ENCODE measurements around the gene CNKSR3.
"Not testable (repeated sequence)": the region's sequence is repeated elsewhere in the genome, so short reads cannot be mapped to it uniquely, and the experiment has no call there.

The CNKSR3 gene

GRCh38 chr6:154534531-154534930 lies 24.0 kb upstream of the CNKSR3 start:
- in situ Hi-C loops (cut with HindIII; ENCODE audit: low pct_ligation_motif_present, low pct_unique_long_range_greater_than_20kb, low sequenced_read_pairs), result no loop called here
- DNase-seq, result no peak

GRCh38 chr6:154532426-154532825 lies 21.9 kb upstream of the CNKSR3 start:
- in situ Hi-C loops (cut with HindIII; ENCODE audit: low pct_ligation_motif_present, low pct_unique_long_range_greater_than_20kb, low sequenced_read_pairs), result no loop called here
- no peak for DNase-seq

DNA sequence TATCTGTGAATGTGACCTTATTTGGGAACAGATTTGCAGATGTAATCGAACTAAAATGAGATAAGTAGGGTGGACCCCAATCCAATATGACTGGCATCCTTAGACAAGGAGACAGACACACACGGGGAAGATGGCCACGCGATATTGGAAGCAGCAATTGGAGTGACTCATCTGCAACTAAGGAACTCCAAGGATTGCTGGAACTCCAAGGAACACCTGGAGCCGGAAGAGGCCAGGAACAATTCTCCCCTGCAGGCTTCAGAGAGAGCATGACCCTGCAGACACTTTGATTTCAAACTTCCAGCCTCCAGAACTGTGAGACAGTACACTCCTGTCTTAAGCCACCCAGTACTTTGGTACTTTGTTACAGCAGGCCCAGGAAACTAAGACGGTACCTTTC lies 19.5 kb upstream of the CNKSR3 start:
- in situ Hi-C loops (cut with HindIII; ENCODE audit: low pct_ligation_motif_present, low pct_unique_long_range_greater_than_20kb, low sequenced_read_pairs), result no loop called here
- no peak for DNase-seq

GRCh38 chr6:154528310-154528915 lies 17.9 kb upstream of the CNKSR3 start:
- in situ Hi-C loops (cut with HindIII; ENCODE audit: low pct_ligation_motif_present, low pct_unique_long_range_greater_than_20kb, low sequenced_read_pairs), result no loop called here

GRCh38 chr6:154526996-154527395 lies 16.5 kb upstream of the CNKSR3 start:
- no peak for DNase-seq
- in situ Hi-C loops (cut with HindIII; ENCODE audit: low pct_ligation_motif_present, low pct_unique_long_range_greater_than_20kb, low sequenced_read_pairs), result no loop called here

More at GRCh38 chr6:154528310-154528915, 17.9 kb upstream of the CNKSR3 start:
- DNase-seq, result no peak

- in situ Hi-C loops (cut with HindIII; ENCODE audit: low pct_ligation_motif_present, low pct_unique_long_range_greater_than_20kb, low sequenced_read_pairs), result no loop called here
- no peak for DNase-seq
Observed at GRCh38 chr6:154522576-154522975, 12.1 kb upstream of the CNKSR3 start.

DNA sequence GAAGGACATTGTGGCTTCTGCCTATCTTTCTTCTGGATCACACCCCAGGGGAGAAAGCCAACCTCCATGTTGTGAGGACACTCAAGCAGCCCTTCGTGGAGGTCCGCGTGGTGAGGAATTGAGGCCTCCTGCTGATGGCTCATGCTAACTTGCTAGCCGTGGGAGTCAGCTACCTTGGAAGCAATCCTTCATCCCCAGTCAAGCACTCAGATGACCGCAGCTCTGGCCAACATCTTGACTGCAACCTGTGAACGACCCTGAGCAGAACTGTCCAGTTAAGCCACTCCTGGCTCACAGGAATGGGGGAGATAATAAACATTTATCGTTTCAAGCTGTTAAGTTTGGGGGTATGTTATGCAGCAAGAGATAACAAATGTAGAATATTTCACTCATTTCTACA lies 10.9 kb upstream of the CNKSR3 start:
- in situ Hi-C loops (cut with HindIII; ENCODE audit: low pct_ligation_motif_present, low pct_unique_long_range_greater_than_20kb, low sequenced_read_pairs), result no loop called here
- no peak for DNase-seq

- DNase-seq, result no peak
- in situ Hi-C loops (cut with HindIII; ENCODE audit: low pct_ligation_motif_present, low pct_unique_long_range_greater_than_20kb, low sequenced_read_pairs), result no loop called here
Observed at GRCh38 chr6:154520280-154520679, 9.8 kb upstream of the CNKSR3 start.

- no peak for DNase-seq
- in situ Hi-C loops (cut with HindIII; ENCODE audit: low pct_ligation_motif_present, low pct_unique_long_range_greater_than_20kb, low sequenced_read_pairs), result no loop called here
Observed at GRCh38 chr6:154518396-154518795, 7.9 kb upstream of the CNKSR3 start.

- in situ Hi-C loops (cut with HindIII; ENCODE audit: low pct_ligation_motif_present, low pct_unique_long_range_greater_than_20kb, low sequenced_read_pairs), result no loop called here
- DNase-seq, result no peak
Observed at GRCh38 chr6:154516276-154516675, 5.8 kb upstream of the CNKSR3 start.

DNA sequence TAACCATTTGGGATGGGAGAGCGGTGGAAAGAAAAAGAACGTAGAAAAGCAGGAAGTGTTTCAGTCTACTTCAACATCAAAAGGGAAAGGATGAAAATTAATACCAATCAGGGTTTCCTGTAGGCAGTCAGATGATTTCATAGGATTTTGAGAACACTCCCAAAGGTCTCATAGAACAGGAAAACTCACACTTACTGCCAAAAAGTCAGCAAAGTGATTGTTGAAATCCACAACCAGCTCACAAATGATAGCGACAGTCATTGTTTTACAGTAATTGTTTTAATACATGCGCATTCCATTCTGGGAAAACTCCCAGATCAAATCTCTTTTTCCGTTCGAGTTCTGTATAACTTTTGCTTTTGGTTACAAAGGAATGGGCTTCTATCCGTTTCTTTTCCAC lies 5.3 kb upstream of the CNKSR3 start:
- in situ Hi-C loops (cut with HindIII; ENCODE audit: low pct_ligation_motif_present, low pct_unique_long_range_greater_than_20kb, low sequenced_read_pairs), result no loop called here
- DNase-seq, result no peak

DNA sequence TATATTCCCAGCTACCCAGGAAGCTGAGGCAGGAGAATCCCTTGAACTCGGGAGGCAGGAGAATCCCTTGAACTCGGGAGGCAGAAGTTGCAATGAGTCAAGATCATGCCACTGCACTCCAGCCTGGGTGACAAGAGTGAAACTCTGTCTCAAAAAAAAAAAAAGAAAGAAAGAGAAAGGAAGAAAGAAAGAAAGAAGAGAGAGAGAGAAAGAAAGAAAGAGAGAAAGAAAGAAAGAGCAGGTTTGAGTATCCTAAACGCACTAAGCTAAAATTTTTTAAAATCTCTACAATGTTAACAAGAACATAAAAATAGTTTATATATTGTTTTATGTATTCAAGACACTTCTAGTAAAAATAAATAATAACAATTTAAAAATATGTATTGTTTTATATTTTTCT lies 4.6 kb upstream of the CNKSR3 start:
- DNase-seq; in situ Hi-C loops (cut with HindIII; ENCODE audit: low pct_ligation_motif_present, low pct_unique_long_range_greater_than_20kb, low sequenced_read_pairs): not testable (repeated sequence)

GRCh38 chr6:154514481-154514880 lies 4.0 kb upstream of the CNKSR3 start:
- no peak for DNase-seq
- in situ Hi-C loops (cut with HindIII; ENCODE audit: low pct_ligation_motif_present, low pct_unique_long_range_greater_than_20kb, low sequenced_read_pairs), result no loop called here

- in situ Hi-C loops (cut with HindIII; ENCODE audit: low pct_ligation_motif_present, low pct_unique_long_range_greater_than_20kb, low sequenced_read_pairs), result no loop called here
- no peak for DNase-seq
Observed at GRCh38 chr6:154513601-154514320, 3.3 kb upstream of the CNKSR3 start.

DNA sequence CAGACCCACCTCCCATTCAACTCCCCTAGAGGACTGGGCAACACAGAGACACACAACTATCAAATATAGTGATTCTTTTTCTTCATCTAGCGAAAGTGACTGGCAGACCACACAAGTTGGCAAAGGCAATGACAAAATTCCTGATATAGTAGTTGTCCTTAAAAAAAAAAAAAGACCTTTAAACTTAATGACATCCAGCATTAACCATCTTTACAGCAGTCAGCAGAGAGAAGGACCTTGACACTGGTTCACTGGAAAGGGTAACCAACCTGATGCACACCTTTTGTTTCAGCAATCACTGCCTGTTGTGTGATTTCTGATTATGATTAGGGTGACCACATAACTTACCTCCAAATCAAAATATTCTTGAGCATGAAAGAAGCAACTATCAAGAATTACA lies 1.7 kb upstream of the CNKSR3 start:
- no peak for DNase-seq
- in situ Hi-C loops (cut with HindIII; ENCODE audit: low pct_ligation_motif_present, low pct_unique_long_range_greater_than_20kb, low sequenced_read_pairs), result no loop called here

GRCh38 chr6:154511791-154512190 lies 1.3 kb upstream of the CNKSR3 start:
- no peak for DNase-seq
- in situ Hi-C loops (cut with HindIII; ENCODE audit: low pct_ligation_motif_present, low pct_unique_long_range_greater_than_20kb, low sequenced_read_pairs), result no loop called here

- in situ Hi-C loops (cut with HindIII; ENCODE audit: low pct_ligation_motif_present, low pct_unique_long_range_greater_than_20kb, low sequenced_read_pairs), result no loop called here
- peak; percentile 34 for DNase-seq
Observed at GRCh38 chr6:154509421-154510143, 903 bp downstream of the CNKSR3 start.

- in situ Hi-C loops (cut with HindIII; ENCODE audit: low pct_ligation_motif_present, low pct_unique_long_range_greater_than_20kb, low sequenced_read_pairs), result no loop called here
- peak; percentile 27 for DNase-seq
Observed at GRCh38 chr6:154508573-154509375, 1.7 kb downstream of the CNKSR3 start.
